GM19452 (cell line): ENCODE data around the gene ADAMTS14.

Source experiments
- ATAC-seq: cut with Tn5 transposase; IDR thresholded peaks from one replicate; pipeline ENCODE4 v1.9.1; 2021; ENCODE audit not compliant: unreplicated experiment

Gene ADAMTS14

DNA sequence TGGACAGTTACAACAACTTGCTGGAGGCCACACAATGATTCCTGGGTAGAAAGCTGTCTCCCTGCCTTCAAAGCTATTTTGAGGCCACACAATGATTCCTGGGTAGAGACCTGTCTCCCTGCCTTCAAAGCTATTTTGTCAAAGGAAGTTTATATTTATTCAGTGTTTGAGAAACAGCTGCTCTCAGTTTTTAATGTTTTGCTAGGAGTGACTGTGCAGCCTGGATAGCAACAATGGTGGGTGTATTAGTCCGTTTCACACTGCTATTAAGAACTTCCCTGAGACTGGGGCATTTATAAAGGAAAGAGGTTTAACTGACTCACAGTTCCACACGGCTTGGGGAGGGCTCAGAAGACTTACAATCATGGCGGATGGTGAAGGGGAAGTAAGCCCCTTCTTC lies 139.6 kb downstream of the ADAMTS14 start:
- no peak for ATAC-seq
